Measurements from ENCODE around the gene C1orf35. TPM values are rescaled to one million over a fixed set of nuclear protein-coding genes. Genes with fewer than 3 reads are reported as not detected.

C1orf35 gene
- total RNA-seq, 3 donors from 2014 or later: 10.6 to 15.7 (median 13.9) TPM

GRCh38 chr1:228144193-228144992, 41.3 kb upstream of the C1orf35 start:
- H3K36me3 ChIP-seq (ENCODE audit: low read depth): peaks cover 5% of the 10 kb centered on the region
- peaks cover 28% of the 10 kb centered on the region for H3K4me1 ChIP-seq (ENCODE audit: low read depth)
- no peaks in the 10 kb centered on the region for H3K9me3 ChIP-seq
- TF ChIP-seq CTCF (IDR thresholded peaks at IDR 0.05): no peak
- intact Hi-C loops (cut with DNase I, micrococcal nuclease): no loop called here
- DNase-seq (peak in 2 of 3 donors; percentile 1 to 31), ATAC-seq (no peak)
- no peak overlapping the region for H3K4me3 ChIP-seq

- intact Hi-C loops (cut with DNase I, micrococcal nuclease): no loop called here
- no peak for TF ChIP-seq CTCF (IDR thresholded peaks at IDR 0.05)
- ATAC-seq: no peak
- peak in 1 of 3 donors; percentile 41 for DNase-seq
- Histone ChIP-seq H3K9me3 (no peaks in the 10 kb centered on the region), H3K36me3 (ENCODE audit: low read depth) (peaks cover 5% of the 10 kb centered on the region), H3K4me1 (ENCODE audit: low read depth) (peaks cover 28% of the 10 kb centered on the region), H3K4me3 (no peak overlapping the region)
Measured at GRCh38 chr1:228143480-228144192, 40.5 kb upstream of the C1orf35 start.

GRCh38 chr1:228142701-228143136, 39.6 kb upstream of the C1orf35 start:
- no peak for ATAC-seq
- peak in 1 of 3 donors; percentile 4 for DNase-seq
- H3K4me1 ChIP-seq (ENCODE audit: low read depth): peaks cover 28% of the 10 kb centered on the region
- H3K4me3 ChIP-seq: no peak overlapping the region
- TF ChIP-seq CTCF (IDR thresholded peaks at IDR 0.05): no peak
- H3K36me3 ChIP-seq (ENCODE audit: low read depth): peaks cover 5% of the 10 kb centered on the region
- intact Hi-C loops (cut with DNase I, micrococcal nuclease): no loop called here
- H3K9me3 ChIP-seq: no peaks in the 10 kb centered on the region

GRCh38 chr1:228142155-228142691, 39.1 kb upstream of the C1orf35 start:
- no peak for TF ChIP-seq CTCF (IDR thresholded peaks at IDR 0.05)
- intact Hi-C loops (cut with DNase I, micrococcal nuclease): no loop called here
- Histone ChIP-seq H3K36me3 (ENCODE audit: low read depth) (peaks cover 5% of the 10 kb centered on the region), H3K4me1 (ENCODE audit: low read depth) (peaks cover 28% of the 10 kb centered on the region), H3K4me3 (no peak overlapping the region), H3K9me3 (no peaks in the 10 kb centered on the region)
- ATAC-seq (no peak), DNase-seq (peak; percentile 4 to 54 (median 34))

GRCh38 chr1:228141226-228142044, 38.3 kb upstream of the C1orf35 start:
- peak overlapping the region; percentile 62 for H3K4me3 ChIP-seq
- H3K4me1 ChIP-seq (ENCODE audit: low read depth): peaks cover 28% of the 10 kb centered on the region
- peak; percentile 15 for ATAC-seq
- intact Hi-C loops (cut with DNase I, micrococcal nuclease): no loop called here
- peaks cover 5% of the 10 kb centered on the region for H3K36me3 ChIP-seq (ENCODE audit: low read depth)
- TF ChIP-seq CTCF (IDR thresholded peaks at IDR 0.05): no peak
- no peaks in the 10 kb centered on the region for H3K9me3 ChIP-seq
- DNase-seq: peak; percentile 62 to 76 (median 62)
